Measurements from ENCODE around the gene EOLA2. TPM values are rescaled to one million over a fixed set of nuclear protein-coding genes. Genes with fewer than 3 reads are reported as not detected.

The EOLA2 gene
- total and polyA plus RNA-seq, 10 of the 15 experiments (the other 5 are each of a cell fraction or from before 2014, with no cell fraction given), result 23.9 to 55.8 (median 41.4) TPM

DNA sequence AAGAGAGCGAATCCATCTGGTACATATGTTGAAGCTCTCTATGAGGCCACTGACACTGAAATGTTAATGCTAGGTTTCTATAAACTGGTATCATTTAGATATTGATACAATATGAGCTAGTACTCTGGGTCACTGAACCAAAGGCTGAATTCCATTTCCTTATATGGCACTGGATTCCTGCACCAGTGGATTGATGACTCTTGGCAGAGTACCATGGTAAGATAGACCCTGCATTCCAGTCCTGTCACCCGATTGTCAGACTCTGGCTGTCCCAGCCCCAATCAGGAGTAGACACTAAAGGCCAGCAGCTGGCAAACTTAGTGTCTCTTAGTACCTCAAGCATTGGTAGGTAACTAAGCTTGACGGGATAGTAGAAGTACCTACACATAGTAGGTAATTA, 44.0 kb upstream of the EOLA2 start:
- DNase-seq (ENCODE audit: low read depth, low spot score) (no peak), FAIRE-seq (no peak), ATAC-seq (no peak)
- H3K4me3 ChIP-seq, result no peak overlapping the region
- ChIA-PET SMC1A (ENCODE audit: uncharacterized antibody, unreplicated experiment) (no interaction called here), RAD21 (ENCODE audit: unreplicated experiment) (no interaction called here), CTCF (no interaction called here), POLR2A (no interaction called here)
- no peak overlapping the region for H3K4me2 ChIP-seq (ENCODE audit: control insufficient read depth, insufficient read depth)
- H3K27ac ChIP-seq (ENCODE audit: control insufficient read depth, insufficient read depth), result no peak overlapping the region
- no peak overlapping the region for H2AFZ ChIP-seq (ENCODE audit: control insufficient read depth, low read depth, low read length)
- BruUV-seq (replicated peaks), result no TSS peak
- WGBS (ENCODE audit: insufficient coverage, insufficient replicate concordance, low lambda C conversion rate, missing lambda C conversion rate), result 30% methylated on average over 3 of the region's 3 CpGs
- intact Hi-C loops (cut with micrococcal nuclease; ENCODE audit: unreplicated experiment) (no loop called here), in situ Hi-C loops (cut with MboI) (no loop called here)
- H3K9me3 ChIP-seq (replicated peaks; ENCODE audit: control insufficient read depth, insufficient read depth, low read length), result no peaks in the 10 kb centered on the region
- H4K20me1 ChIP-seq (ENCODE audit: control insufficient read depth, insufficient read depth), result no peaks in the 10 kb centered on the region
- H3K36me3 ChIP-seq (ENCODE audit: control insufficient read depth in 2 of 2, insufficient read depth in 2 of 2, low read length in 1 of 2), result no peaks in the 10 kb centered on the region
- H3K9ac ChIP-seq (ENCODE audit: control insufficient read depth, insufficient read depth, low read length), result no peak overlapping the region
- no peaks in the 10 kb centered on the region for H3K27me3 ChIP-seq (replicated peaks in 1 of 2; ENCODE audit: control insufficient read depth in 2 of 2, insufficient read depth in 2 of 2, low read length in 1 of 2)
- no peaks in the 10 kb centered on the region for H3K4me1 ChIP-seq (ENCODE audit: control insufficient read depth, insufficient read depth, low read length)
- H3K79me2 ChIP-seq (ENCODE audit: control insufficient read depth, insufficient read depth, low read length), result no peaks in the 10 kb centered on the region
- TF ChIP-seq NFYB (IDR thresholded peaks at IDR 0.05; ENCODE audit: insufficient read depth, low read depth, low read length) (no peak), POLR2A (IDR thresholded peaks at IDR 0.05; ENCODE audit: low read depth, low read length) (no peak), MYB (IDR thresholded peaks at IDR 0.05; ENCODE audit: borderline replicate concordance, low read depth, low read length) (no peak), SPI1 (IDR thresholded peaks at IDR 0.05; ENCODE audit: borderline replicate concordance, insufficient read depth, low read depth, low read length) (no peak), NR2C2 (IDR thresholded peaks at IDR 0.05; ENCODE audit: borderline replicate concordance, control insufficient read depth, insufficient read length, low read depth) (no peak), SP1 (IDR thresholded peaks at IDR 0.05; ENCODE audit: low read depth, low read length) (no peak), ZBTB11 (CRISPR knock-in tag; IDR thresholded peaks at IDR 0.05) (no peak), CEBPB (IDR thresholded peaks at IDR 0.05; ENCODE audit: borderline replicate concordance in 1 of 2, low read depth in 2 of 2, low read length in 2 of 2) (no peak), SRF (IDR thresholded peaks at IDR 0.05; ENCODE audit: low read depth in 2 of 2, low read length in 2 of 2) (no peak), CHD2 (IDR thresholded peaks at IDR 0.05; ENCODE audit: borderline replicate concordance, low read depth, low read length) (no peak), HDAC6 (IDR thresholded peaks at IDR 0.05; ENCODE audit: unreplicated experiment) (no peak)
- TF ChIP-seq, protein P1, sequence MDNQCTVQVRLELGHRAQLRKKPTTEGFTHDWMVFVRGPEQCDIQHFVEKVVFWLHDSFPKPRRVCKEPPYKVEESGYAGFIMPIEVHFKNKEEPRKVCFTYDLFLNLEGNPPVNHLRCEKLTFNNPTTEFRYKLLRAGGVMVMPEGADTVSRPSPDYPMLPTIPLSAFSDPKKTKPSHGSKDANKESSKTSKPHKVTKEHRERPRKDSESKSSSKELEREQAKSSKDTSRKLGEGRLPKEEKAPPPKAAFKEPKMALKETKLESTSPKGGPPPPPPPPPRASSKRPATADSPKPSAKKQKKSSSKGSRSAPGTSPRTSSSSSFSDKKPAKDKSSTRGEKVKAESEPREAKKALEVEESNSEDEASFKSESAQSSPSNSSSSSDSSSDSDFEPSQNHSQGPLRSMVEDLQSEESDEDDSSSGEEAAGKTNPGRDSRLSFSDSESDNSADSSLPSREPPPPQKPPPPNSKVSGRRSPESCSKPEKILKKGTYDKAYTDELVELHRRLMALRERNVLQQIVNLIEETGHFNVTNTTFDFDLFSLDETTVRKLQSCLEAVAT (IDR thresholded peaks at IDR 0.05), result no peak
- TF ChIP-seq, protein P2, sequence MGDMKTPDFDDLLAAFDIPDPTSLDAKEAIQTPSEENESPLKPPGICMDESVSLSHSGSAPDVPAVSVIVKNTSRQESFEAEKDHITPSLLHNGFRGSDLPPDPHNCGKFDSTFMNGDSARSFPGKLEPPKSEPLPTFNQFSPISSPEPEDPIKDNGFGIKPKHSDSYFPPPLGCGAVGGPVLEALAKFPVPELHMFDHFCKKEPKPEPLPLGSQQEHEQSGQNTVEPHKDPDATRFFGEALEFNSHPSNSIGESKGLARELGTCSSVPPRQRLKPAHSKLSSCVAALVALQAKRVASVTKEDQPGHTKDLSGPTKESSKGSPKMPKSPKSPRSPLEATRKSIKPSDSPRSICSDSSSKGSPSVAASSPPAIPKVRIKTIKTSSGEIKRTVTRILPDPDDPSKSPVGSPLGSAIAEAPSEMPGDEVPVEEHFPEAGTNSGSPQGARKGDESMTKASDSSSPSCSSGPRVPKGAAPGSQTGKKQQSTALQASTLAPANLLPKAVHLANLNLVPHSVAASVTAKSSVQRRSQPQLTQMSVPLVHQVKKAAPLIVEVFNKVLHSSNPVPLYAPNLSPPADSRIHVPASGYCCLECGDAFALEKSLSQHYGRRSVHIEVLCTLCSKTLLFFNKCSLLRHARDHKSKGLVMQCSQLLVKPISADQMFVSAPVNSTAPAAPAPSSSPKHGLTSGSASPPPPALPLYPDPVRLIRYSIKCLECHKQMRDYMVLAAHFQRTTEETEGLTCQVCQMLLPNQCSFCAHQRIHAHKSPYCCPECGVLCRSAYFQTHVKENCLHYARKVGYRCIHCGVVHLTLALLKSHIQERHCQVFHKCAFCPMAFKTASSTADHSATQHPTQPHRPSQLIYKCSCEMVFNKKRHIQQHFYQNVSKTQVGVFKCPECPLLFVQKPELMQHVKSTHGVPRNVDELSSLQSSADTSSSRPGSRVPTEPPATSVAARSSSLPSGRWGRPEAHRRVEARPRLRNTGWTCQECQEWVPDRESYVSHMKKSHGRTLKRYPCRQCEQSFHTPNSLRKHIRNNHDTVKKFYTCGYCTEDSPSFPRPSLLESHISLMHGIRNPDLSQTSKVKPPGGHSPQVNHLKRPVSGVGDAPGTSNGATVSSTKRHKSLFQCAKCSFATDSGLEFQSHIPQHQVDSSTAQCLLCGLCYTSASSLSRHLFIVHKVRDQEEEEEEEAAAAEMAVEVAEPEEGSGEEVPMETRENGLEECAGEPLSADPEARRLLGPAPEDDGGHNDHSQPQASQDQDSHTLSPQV (IDR thresholded peaks at IDR 0.05), result no peak

Measured in GM12878 (cell line).